HEK293T (cell line): ENCODE results near the gene CCSER1.

ENCODE experiments used
- ARNT ChIP-seq: fragments of 450-650 bp; IDR thresholded peaks from 2 replicates; pipeline ENCODE4 v1.6.1; 2017; ENCODE audit warnings: mild to moderate bottlenecking
- FOXK2 ChIP-seq: fragments of 450-650 bp; IDR thresholded peaks from 2 replicates; pipeline ENCODE4 v1.6.1; 2016; ENCODE audit warnings: mild to moderate bottlenecking
- LEF1 ChIP-seq: fragments of 450-650 bp; IDR thresholded peaks from 2 replicates; pipeline ENCODE4 v1.6.1; 2017; ENCODE audit warnings: mild to moderate bottlenecking, borderline replicate concordance
- SP1 ChIP-seq: fragments of 450-650 bp; IDR thresholded peaks from 2 replicates; pipeline ENCODE4 v1.6.1; 2017
- TARDBP ChIP-seq: fragments of 450-650 bp; IDR thresholded peaks from 2 replicates; pipeline ENCODE4 v1.6.1; 2016
- ZNF384 ChIP-seq: fragments of 450-650 bp; IDR thresholded peaks from 2 replicates; pipeline ENCODE4 v1.6.1; 2016

DNA sequence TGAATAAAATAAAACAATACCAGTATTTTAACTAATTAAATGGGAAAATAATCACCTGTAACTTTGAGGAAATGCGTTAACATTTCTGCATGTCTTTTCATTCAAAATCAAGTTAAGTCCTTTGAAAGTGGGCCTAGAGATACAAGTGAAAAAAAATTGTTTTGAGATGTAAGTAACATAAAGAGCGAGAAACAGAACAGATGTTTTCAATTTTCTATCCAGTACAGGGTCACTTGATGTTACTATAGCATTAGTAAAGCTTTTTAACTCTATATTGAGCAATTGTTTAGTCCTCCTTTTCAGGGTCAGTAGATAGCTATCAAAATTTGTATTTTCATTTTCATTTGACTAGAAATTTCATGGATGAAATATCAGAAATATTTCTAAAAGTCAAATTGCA, 761.4 kb downstream of the CCSER1 start:
- TF ChIP-seq FOXK2, result no peak
- no peak for TF ChIP-seq TARDBP
- TF ChIP-seq ZNF384, result no peak
- TF ChIP-seq SP1, result no peak
- no peak for TF ChIP-seq LEF1
- no peak for TF ChIP-seq ARNT
